Measurements from ENCODE around the gene MSI2. TPM values are rescaled to one million over a fixed set of nuclear protein-coding genes. Genes with fewer than 3 reads are reported as not detected.

MSI2 gene
- polyA plus RNA-seq, 1 experiment = 9.2 TPM

DNA sequence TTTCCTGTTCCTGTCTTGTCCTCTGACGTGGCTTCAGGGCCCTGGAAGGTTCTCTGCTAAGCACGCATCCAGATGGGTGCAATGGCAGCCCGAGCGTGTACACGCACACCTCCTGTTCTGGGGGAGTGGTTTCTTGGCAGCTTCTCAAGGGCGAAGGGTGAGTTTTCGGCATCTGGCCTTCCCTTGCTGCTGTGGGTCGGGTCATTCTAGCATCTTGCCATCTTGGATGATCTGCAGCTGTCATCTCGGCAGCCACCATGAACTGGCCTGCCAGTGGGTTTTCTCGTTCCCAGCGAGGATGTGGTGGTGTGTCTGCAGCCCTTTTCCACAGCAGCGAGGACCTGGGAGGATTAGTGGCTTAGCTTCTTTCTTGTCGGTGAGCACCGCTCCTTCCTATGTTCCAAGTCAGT lies 10.6 kb downstream of the MSI2 start:
- no peaks in the 10 kb centered on the region; the same call in none of the 2 replicates for H3K36me3 ChIP-seq (ENCODE audit: control insufficient read depth, insufficient read depth, low read length)

DNA sequence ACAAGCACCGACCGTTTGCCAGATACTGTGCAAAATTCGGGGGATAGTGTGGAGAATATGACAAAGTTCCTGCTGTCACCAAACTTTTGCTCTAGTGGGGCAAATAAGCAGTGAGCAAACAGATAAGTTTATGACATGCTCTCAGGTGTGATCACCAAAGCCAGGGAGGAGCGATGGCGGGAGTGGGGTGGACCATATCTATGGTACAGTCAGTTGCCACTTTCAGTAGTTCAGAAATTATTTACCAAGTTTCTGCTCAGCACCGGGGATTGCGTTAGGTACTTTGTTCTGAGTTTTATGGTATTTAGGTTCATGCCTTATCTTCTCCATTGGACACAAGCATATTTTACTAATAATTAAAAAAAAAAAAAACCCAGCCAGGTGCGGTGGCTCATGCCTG lies 11.9 kb downstream of the MSI2 start:
- Histone ChIP-seq H3K4me3 (ENCODE audit: low read depth, low read length) (no peak overlapping the region), H3K27me3 (ENCODE audit: control insufficient read depth, insufficient read depth, low read length) (no peaks in the 10 kb centered on the region), H3K36me3 (ENCODE audit: control insufficient read depth, insufficient read depth, low read length) (no peaks in the 10 kb centered on the region; the same call in 1 of the 2 replicates)
- POLR2A ChIA-PET = no interaction called here
- DNase-seq (ENCODE audit: low read depth) = no peak
- TF ChIP-seq, protein P1, sequence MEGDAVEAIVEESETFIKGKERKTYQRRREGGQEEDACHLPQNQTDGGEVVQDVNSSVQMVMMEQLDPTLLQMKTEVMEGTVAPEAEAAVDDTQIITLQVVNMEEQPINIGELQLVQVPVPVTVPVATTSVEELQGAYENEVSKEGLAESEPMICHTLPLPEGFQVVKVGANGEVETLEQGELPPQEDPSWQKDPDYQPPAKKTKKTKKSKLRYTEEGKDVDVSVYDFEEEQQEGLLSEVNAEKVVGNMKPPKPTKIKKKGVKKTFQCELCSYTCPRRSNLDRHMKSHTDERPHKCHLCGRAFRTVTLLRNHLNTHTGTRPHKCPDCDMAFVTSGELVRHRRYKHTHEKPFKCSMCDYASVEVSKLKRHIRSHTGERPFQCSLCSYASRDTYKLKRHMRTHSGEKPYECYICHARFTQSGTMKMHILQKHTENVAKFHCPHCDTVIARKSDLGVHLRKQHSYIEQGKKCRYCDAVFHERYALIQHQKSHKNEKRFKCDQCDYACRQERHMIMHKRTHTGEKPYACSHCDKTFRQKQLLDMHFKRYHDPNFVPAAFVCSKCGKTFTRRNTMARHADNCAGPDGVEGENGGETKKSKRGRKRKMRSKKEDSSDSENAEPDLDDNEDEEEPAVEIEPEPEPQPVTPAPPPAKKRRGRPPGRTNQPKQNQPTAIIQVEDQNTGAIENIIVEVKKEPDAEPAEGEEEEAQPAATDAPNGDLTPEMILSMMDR (IDR thresholded peaks at IDR 0.05; ENCODE audit: insufficient read depth, low read depth, low read length) = no peak
- CTCF ChIA-PET = interaction anchor here (0.9 to 2.7 kb wide), 3 partner anchors 12 to 308 kb away, joined by 3 to 7 read pairs (median 3); no protein-coding TSS in a partner anchor

More for the DNA sequence above, 10.6 kb downstream of the MSI2 start:
- no peak for DNase-seq (ENCODE audit: low read depth)
- Histone ChIP-seq H3K27me3 (ENCODE audit: control insufficient read depth, insufficient read depth, low read length) (no peaks in the 10 kb centered on the region), H3K4me3 (ENCODE audit: low read depth, low read length) (no peak overlapping the region)
- CTCF ChIA-PET = interaction anchor here (0.7 to 2.7 kb wide), 3 partner anchors 13 to 953 kb away, joined by 3 to 7 read pairs (median 3); no protein-coding TSS in a partner anchor
- POLR2A ChIA-PET = no interaction called here
- TF ChIP-seq, protein P1 (IDR thresholded peaks at IDR 0.05; ENCODE audit: insufficient read depth, low read depth, low read length) = no peak

DNA sequence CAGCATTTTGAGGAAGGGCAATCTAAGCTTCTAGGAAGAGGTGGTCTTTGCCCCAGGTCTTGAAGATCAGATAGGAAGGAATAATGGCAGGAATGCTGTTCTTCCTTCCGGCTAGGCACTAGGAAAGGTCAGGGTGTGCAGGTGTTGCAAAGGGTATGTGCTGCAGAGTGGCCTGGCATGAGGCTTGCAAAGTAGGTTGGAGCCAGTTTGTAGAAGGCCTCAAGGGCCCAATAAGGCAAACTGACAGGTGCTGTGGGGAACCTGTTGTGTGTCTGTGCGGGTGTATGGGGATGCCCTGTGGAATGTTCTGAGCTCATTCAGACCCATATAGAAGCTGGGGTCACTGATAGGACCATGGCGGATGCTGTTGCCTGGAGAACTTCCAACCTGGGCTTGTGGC lies 12.7 kb downstream of the MSI2 start:
- TF ChIP-seq, protein P1 (IDR thresholded peaks at IDR 0.05; ENCODE audit: insufficient read depth, low read depth, low read length) = no peak
- no peaks in the 10 kb centered on the region; the same call in 1 of the 2 replicates for H3K36me3 ChIP-seq (ENCODE audit: control insufficient read depth, insufficient read depth, low read length)
- DNase-seq (ENCODE audit: low read depth) = no peak
- POLR2A ChIA-PET = no interaction called here
- no peaks in the 10 kb centered on the region for H3K27me3 ChIP-seq (ENCODE audit: control insufficient read depth, insufficient read depth, low read length)
- H3K4me3 ChIP-seq (ENCODE audit: low read depth, low read length) = no peak overlapping the region
- CTCF ChIA-PET = interaction anchor here (1.1 to 2.7 kb wide), 2 partner anchors 11 to 26 kb away, joined by 7 to 8 read pairs; no protein-coding TSS in a partner anchor

DNA sequence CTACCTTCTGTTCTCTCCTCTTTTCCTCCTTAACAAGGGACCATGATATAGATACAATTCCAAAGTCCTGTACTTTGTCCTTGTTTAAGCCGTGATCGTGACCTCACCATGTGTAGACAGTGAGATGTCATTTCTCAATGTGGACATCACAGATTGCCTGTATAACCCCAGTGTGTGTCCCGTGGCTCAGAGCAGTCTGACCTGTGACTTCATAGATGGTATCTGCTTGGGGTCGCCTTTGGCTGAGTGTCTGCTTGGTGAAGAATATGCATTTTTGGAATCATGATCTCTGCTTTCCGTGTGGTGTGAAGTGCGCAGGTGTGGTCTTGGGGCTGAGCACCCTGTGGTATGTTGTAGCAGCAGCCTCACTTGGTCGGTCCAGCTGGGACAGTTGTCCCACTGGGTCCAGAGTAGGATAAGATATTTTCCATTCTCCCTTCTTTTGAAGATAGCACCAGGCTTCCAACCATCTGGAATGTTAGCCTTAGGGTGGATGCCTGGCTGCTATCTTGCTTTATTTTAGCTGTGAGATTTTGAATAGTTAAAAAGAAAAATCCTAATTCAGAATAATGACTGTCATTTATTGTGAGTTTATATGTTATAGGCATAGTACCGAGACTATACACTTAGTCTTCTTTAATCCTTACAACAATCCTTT lies 13.4 kb downstream of the MSI2 start:
- TF ChIP-seq, protein P1 (IDR thresholded peaks at IDR 0.05; ENCODE audit: insufficient read depth, low read depth, low read length) = no peak
- ChIA-PET POLR2A (no interaction called here), CTCF (interaction anchor here (1.1 kb wide), 1 partner anchor 12 kb away, joined by 8 read pairs; no protein-coding TSS in a partner anchor)
- Histone ChIP-seq H3K4me3 (ENCODE audit: low read depth, low read length) (no peak overlapping the region), H3K36me3 (ENCODE audit: control insufficient read depth, insufficient read depth, low read length) (no peaks in the 10 kb centered on the region), H3K27me3 (ENCODE audit: control insufficient read depth, insufficient read depth, low read length) (no peaks in the 10 kb centered on the region)
- DNase-seq (ENCODE audit: low read depth) = no peak

DNA sequence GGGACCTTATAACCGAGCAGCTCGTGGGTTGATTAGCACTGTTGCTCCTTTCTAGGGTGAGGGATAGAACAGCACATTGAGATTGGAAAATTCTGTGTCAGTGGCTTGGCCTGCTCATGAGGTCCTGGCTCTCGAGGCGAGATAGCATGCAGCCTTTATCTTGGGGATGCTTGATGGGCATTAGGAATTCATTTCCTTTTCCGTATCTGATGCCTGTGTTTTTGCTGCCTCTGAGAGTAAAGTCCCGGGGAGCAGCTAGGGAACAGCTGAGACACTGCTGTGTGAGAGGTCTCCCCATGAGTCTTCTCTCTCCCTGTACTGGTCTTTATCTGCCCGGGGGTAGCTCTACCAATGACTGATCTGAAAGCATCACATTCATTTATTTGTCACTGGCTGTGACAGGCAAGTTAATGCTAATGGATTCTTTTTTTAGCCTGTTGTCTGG lies 14.5 kb downstream of the MSI2 start:
- POLR2A ChIA-PET = no interaction called here
- no peaks in the 10 kb centered on the region for H3K27me3 ChIP-seq (ENCODE audit: control insufficient read depth, insufficient read depth, low read length)
- TF ChIP-seq, protein P1 (IDR thresholded peaks at IDR 0.05; ENCODE audit: insufficient read depth, low read depth, low read length) = no peak
- DNase-seq (ENCODE audit: low read depth) = no peak
- CTCF ChIA-PET = no interaction called here
- no peak overlapping the region for H3K4me3 ChIP-seq (ENCODE audit: low read depth, low read length)
- H3K36me3 ChIP-seq (ENCODE audit: control insufficient read depth, insufficient read depth, low read length) = no peaks in the 10 kb centered on the region
